ENCODE data around the gene UROC1.
"Not testable (repeated sequence)": the region's sequence is repeated elsewhere in the genome, so short reads cannot be mapped to it uniquely, and the experiment has no call there.

The UROC1 gene

DNA sequence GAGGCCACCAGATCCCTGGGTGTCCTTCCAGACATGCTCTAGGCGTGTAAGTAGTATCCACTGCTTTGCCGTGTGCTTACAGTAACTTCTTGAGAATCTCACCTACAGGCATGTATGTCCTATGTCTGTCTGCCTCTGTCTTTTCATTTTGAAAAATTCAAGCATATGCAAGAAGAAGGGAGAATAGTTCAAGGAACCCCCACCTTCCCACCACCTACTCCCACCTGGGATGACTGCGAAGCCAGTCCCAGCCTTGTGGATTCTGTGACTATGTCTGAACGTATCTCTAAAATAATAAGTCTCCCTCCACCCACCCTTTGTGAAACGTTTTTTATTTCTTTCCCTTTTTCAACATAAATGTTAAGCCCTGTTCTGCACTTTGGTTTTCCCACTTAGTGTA, 21.4 kb upstream of the UROC1 start:
- CTCF ChIA-PET = interaction anchor here (0.6 kb wide), 2 partner anchors 27 to 33 kb away, joined by 3 to 4 read pairs; no protein-coding TSS in a partner anchor
- H3K27ac ChIP-seq = no peak overlapping the region
- POLR2A ChIA-PET (ENCODE audit: low non-redundant PET) = no interaction called here
- TF ChIP-seq, protein P1, sequence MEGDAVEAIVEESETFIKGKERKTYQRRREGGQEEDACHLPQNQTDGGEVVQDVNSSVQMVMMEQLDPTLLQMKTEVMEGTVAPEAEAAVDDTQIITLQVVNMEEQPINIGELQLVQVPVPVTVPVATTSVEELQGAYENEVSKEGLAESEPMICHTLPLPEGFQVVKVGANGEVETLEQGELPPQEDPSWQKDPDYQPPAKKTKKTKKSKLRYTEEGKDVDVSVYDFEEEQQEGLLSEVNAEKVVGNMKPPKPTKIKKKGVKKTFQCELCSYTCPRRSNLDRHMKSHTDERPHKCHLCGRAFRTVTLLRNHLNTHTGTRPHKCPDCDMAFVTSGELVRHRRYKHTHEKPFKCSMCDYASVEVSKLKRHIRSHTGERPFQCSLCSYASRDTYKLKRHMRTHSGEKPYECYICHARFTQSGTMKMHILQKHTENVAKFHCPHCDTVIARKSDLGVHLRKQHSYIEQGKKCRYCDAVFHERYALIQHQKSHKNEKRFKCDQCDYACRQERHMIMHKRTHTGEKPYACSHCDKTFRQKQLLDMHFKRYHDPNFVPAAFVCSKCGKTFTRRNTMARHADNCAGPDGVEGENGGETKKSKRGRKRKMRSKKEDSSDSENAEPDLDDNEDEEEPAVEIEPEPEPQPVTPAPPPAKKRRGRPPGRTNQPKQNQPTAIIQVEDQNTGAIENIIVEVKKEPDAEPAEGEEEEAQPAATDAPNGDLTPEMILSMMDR (conservative IDR thresholded peaks at IDR 0.05; ENCODE audit: low read depth) = no peak
- DNase-seq (ENCODE audit: low spot score) = no peak

DNA sequence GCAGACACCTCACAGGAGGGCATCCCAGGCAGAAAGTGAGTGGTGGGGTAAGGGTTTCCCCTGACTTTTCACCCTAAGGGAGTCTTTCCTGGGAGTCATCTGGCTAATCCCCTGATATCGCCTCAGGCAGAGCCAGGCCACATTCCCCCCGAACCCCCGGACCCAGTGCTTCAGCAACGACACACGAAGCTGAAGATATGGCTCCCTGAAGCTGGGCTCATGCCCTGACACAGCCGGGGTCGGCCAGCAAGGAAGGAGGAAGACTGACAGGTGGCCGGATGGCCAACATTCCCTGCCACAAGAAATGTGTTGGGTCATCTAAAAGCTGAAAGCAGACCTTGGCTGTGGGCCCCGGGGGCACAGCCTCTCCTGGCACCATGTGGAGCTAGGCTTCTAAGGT, 20.7 kb upstream of the UROC1 start:
- H3K27ac ChIP-seq = no peak overlapping the region
- ChIA-PET POLR2A (ENCODE audit: low non-redundant PET) (interaction anchor here (0.7 kb wide), 1 partner anchor 1233 kb away, joined by 3 read pairs; no protein-coding TSS in a partner anchor), CTCF (interaction anchor here (0.6 kb wide), 2 partner anchors 28 to 33 kb away, joined by 3 to 4 read pairs; no protein-coding TSS in a partner anchor)
- TF ChIP-seq, protein P1 (conservative IDR thresholded peaks at IDR 0.05; ENCODE audit: low read depth) = no peak
- DNase-seq (ENCODE audit: low spot score) = no peak

DNA sequence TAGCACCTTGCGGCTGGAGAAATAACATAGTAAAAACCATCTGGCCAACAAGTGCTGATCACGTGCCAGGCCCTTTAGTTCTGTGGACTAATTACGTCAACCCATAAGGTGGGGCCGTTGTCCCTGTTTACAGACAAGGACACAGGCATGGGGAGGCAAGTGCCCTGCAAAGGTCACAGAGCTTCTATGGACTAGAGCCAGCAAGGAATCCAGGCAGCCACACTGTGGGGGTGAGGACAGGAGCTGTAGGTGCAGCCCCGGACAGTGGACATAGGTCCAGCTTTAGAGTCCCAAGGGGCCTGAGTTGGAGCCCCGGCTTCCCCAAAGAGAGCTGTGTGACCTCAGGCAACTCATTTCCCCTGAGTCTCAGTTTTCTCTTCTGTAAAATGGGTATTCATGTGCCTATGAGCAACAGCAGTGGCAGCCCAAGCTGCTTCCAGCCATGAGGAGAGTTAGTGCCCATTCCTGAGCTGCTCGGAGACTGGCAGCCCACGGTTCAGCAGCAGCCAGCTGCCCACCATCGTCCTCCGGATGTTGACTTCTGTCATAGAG, 20.2 kb upstream of the UROC1 start:
- TF ChIP-seq, protein P1 (conservative IDR thresholded peaks at IDR 0.05; ENCODE audit: low read depth) = no peak
- ChIA-PET CTCF (interaction anchor here (0.6 kb wide), 1 partner anchor 1010 kb away, joined by 6 read pairs; no protein-coding TSS in a partner anchor), POLR2A (ENCODE audit: low non-redundant PET) (interaction anchor here (0.7 kb wide), 1 partner anchor 1233 kb away, joined by 3 read pairs; no protein-coding TSS in a partner anchor)
- no peak overlapping the region for H3K27ac ChIP-seq
- DNase-seq (ENCODE audit: low spot score) = no peak

DNA sequence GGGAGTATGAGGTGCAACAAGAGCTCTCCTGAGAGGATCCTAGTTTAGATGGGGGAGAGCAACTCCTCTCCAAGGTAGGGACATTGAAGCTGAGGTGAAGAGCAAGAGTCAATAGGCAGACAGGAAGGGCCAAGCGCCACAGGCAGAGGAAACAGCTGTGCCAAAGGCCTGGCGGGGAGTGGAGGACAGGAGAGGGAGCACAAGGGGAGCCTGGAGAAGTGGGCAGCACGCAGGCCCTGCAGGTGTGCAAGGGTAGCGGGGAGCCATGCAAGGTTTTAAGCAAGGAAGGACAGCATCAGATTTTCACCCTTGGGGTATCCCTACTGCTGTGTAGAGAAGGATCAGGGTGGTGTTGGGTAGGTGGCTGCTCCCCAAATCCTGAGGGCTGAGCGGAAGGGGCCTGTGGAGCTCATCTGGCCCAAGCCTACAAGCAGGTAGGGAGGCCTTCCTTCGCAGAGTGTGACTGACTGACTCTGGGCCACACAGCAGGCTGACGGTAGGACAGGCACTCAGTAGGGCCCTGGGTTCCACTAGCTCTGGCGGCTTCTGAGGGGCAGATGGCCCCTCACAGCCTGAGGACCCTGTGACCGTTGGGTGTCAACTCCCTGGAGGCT, 19.6 kb upstream of the UROC1 start:
- POLR2A ChIA-PET (ENCODE audit: low non-redundant PET) = no interaction called here
- CTCF ChIA-PET = interaction anchor here (0.6 kb wide), 1 partner anchor 1011 kb away, joined by 6 read pairs; no protein-coding TSS in a partner anchor
- H3K27ac ChIP-seq = no peak overlapping the region
- DNase-seq (ENCODE audit: low spot score) = no peak
- TF ChIP-seq, protein P1 (conservative IDR thresholded peaks at IDR 0.05; ENCODE audit: low read depth) = no peak

DNA sequence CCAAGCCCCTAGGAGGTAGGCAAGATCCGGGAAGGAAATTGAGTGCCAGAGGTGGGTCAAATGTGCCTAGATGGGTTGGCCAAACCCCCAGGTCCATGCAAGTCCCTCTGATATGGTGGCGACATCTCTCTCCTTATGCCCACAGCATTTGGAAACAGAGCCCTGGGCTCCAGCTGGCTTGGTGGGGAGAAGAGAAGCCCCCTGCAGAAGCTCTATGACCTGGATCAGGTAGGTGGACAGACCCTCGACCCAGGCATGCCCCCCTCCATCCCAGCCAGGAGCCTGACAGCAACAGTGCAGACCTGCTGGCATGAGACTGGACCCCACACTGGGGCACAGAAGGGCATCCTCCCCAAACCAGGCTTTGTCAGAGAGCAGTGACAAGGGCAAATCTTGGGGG, 18.6 kb upstream of the UROC1 start:
- H3K27ac ChIP-seq = no peak overlapping the region
- DNase-seq (ENCODE audit: low spot score) = no peak
- ChIA-PET CTCF (no interaction called here), POLR2A (ENCODE audit: low non-redundant PET) (no interaction called here)
- TF ChIP-seq, protein P1 (conservative IDR thresholded peaks at IDR 0.05; ENCODE audit: low read depth) = no peak

DNA sequence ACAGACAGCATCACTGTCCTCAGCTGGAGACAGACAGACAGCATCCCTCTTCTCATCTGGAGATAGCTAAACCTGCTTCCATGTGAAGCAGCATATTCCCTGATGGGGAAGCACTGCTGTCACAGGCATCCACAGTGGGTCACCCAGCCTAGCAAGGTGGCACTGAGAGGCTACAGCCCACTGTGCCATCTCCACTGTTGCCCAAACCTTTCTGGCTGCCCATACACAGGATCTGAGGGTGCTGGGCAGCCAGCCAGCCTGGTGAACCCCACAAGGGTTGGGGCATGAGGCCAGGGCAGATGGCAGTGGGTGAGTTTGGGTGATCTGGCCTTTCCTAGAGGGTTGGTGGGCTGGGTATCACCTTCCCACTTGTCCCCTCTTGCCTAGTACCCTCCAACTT, 18.1 kb upstream of the UROC1 start:
- ChIA-PET POLR2A (ENCODE audit: low non-redundant PET) (no interaction called here), CTCF (no interaction called here)
- TF ChIP-seq, protein P1 (conservative IDR thresholded peaks at IDR 0.05; ENCODE audit: low read depth) = no peak
- H3K27ac ChIP-seq = no peak overlapping the region
- no peak for DNase-seq (ENCODE audit: low spot score)

DNA sequence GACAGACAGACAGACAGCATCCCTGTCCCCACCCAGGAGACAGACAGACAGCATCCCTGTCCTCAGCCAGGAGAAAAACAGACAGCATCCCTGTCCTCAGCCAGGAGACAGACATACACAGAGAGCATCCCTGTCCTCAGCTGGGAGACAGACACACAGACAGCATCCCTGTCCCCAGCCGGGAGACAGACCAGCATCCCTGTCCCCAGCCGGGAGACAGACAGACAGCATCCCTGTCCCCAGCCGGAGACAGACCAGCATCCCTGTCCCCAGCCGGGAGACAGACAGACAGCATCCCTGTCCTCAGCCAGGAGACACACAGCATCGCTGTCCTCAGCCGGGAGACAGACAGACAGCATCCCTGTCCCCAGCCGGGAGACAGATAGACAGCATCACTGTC, 17.1 kb upstream of the UROC1 start:
- CTCF ChIA-PET; H3K27ac ChIP-seq; DNase-seq (ENCODE audit: low spot score); POLR2A ChIA-PET (ENCODE audit: low non-redundant PET): not testable (repeated sequence)
